Measurements from ENCODE around the gene HAX1.
"Not testable (repeated sequence)": the region's sequence is repeated elsewhere in the genome, so short reads cannot be mapped to it uniquely, and the experiment has no call there.

Gene HAX1

DNA sequence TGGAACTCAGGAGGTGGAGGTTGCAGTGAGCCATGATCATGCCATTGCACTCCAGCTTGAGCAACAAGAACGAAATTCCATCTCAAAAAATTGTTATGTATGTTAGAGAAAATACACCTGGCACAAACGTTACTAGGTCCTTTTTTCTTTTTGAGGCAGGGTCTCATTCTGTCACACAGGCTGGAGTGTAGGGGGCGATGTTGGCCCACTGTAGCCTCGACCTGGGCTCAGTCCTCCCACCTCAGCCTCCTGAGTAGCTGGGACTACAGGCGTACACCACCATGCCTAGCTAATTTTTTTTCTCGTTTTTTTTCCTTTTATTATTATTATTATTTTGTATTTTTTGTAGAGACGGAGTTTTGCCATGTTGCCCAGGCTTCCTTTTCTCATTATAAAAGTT is 4.4 kb downstream of the HAX1 start:
- no peak for DNase-seq (ENCODE audit: extremely low read depth in 1 of 2, low read depth in 1 of 2)

DNA sequence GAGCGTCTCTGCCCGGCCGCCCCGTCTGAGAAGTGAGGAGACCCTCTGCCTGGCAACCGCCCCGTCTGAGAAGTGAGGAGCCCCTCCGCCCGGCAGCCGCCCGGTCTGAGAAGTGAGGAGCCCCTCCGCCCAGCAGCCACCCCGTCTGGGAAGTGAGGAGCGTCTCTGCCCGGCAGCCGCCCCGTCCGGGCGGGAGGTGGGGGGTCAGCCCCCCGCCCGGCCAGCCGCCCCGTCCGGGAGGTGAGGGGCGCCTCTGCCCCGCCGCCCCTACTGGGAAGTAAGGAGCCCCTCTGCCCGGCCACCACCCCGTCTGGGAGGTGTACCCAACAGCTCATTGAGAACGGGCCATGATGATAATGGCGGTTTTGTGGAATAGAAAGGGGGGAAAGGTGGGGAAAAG is 15.2 kb downstream of the HAX1 start:
- not testable (repeated sequence) for DNase-seq (ENCODE audit: extremely low read depth in 1 of 2, low read depth in 1 of 2)

DNA sequence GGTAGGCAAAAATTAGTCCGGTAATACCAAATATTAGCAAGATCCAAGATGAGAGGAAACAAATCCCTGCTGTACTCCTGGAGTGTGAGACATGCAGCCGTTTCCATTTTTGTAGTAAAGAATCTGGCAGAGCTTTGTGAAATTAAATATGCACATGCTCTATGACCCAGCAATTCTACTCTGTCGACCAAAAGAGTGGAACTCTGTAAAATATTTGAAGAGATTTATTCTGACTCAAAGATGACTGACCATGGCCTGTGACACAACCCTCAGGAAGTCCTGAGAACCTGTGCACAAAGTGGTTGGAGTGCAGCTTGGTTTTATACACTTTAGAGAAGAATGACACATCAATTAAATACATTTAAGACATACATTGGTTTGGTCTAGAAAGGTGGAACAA is 16.2 kb downstream of the HAX1 start:
- no peak for DNase-seq (ENCODE audit: extremely low read depth in 1 of 2, low read depth in 1 of 2)

DNA sequence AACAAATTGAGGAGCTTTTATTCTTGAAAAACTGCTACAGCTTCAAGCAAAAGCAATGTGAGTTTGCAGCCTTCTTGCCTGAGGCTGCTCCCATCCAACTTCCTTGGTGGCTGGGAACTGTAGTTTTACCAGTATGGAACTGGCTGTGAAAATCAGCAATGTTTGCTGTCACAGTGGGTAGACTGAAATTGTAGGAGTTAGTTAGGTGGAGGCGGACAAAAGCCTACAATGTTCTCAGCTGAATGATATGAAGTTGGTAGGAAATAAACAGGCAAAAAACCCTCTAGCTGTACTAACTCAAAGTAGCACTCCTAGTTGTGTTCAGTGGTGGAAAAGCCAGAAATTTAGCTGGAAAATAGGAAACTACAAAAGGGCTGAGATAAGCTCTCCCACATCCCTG is 18.5 kb downstream of the HAX1 start:
- DNase-seq (ENCODE audit: extremely low read depth in 1 of 2, low read depth in 1 of 2) = no peak

DNA sequence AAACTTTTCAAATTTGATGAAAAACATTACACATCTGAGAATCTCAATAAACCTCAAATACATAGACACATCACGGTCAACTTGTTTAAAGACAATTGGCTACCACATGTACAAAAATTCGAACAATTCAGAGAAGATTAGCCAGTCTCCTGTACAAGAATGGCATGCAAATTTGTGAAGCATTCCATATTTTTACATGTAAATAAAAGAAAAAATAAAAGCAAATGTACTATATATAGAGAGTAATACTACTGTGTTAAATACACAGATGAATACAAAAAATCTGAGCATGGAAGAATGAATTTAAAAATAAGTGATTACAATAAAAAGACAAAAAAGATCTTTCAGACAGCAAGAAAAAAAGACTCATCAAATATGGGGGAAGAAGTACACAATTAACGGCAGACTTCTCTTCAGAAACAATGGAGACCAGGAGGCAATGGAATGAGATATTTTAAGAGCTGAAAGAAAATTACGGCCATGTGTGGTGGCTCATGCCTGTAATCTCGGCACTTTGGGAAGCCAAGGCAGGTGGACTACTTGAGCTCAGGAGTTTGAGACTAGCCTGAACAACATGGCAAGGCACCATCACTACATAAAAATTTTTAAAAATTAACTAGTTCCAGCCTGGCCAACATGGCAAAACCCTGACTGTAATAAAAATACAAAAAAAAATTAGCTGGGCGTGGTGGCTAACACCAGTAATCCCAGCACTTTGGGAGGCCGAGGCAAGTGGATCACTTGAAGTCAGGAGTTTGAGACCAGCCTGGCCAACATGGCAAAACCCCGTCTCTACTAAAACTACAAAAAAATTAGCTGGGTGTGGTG is 23.2 kb downstream of the HAX1 start:
- DNase-seq (ENCODE audit: extremely low read depth in 1 of 2, low read depth in 1 of 2) = no peak

DNA sequence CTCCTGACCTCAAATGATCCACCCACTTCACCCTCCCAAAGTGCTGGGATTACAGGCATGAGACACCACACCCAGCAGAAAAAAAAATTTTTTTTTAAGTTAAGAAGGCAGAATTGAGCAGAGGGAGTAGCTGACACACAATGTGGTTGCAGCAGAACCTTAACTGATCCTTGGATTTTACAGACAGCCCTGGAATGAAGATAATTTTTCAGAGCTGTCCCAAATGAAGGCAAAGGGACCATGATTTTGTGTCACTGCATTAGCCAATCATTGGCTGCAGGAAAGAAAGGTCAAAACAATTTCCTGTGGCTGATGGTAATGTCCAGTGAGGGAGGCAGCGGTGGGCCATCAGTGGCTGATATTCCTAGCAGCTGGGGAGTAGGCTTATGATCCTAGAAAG is 29.2 kb downstream of the HAX1 start:
- DNase-seq (ENCODE audit: extremely low read depth in 1 of 2, low read depth in 1 of 2) = no peak

DNA sequence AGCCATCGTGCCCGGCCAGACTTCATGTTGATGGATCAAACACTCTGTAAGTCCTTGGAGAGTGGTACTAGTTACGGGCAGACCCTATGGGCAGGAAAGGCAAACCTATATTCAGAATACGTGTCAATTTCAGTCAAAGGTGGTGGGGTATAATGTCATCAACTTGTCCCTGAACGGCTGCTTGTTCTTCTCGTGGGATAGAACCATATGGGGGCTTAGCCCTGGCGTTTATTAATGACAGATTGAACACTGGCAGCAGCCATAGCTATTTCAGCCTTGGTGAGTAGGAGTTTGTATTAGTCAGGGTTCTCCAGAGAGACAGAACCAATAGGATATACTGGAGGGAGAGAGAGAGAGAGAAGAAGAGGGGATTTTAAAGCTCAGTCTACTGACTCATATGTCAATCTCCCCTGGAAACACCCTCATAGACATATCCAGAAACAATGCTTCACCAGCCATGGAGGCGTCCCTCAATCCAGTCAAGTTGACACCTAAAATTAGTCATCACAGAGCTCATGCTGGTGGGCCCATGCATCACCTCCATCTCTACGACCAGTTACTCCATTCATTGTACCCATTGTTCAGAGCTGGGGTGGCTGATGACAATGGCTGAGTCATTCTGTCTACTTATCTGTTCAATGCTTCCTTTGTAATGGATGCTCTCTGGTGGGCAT is 32.4 kb downstream of the HAX1 start:
- peak in 1 of 2 donors; percentile 73 for DNase-seq (ENCODE audit: extremely low read depth in 1 of 2, low read depth in 1 of 2)

DNA sequence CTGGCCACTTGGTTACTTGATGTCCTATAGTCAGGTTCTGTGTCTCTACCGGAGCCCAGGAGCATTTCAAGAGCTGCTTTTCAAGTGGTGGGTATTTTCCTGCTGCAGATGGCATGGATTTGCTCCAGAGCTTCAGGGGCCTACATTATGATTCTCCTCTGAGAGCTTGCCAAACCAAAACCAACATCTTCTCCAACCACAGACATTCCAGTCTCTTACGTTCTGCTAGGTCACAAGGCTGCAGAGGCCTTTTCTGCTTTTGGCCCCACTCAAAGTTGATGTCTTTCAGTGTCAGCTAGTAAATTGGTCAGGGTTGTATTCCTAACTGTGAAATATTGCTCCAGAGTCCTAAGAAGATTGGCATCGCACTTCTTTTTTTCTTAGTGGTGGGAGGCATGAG is 33.7 kb downstream of the HAX1 start:
- DNase-seq (ENCODE audit: extremely low read depth in 1 of 2, low read depth in 1 of 2) = no peak

DNA sequence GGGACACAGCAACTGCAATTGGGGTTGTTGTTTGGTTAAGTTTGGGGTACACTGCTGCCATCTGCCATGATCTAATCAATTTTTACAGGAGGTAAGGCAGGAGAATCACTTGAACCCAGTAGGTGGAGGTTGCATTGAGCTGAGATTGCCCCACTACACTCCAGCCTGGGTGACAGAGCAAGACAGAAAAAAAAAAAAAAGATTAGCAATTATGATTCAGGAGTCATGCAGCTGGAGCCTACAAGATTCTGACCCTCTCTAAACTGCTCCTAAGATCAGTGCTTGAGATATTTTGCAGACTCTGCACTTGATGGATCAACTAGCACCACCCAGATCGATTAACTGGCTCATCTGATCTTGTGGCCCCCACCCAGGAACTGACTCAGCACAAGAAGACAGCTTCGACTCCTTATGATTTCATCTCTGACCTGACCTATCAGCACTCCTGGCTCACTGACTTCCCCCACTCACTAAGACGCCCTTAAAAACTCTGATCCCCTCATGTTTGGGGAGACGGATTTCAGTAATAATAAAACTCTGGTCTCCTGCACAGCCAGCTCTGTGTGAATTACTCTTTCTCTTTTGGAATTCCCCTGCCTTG is 35.3 kb downstream of the HAX1 start:
- DNase-seq (ENCODE audit: extremely low read depth in 1 of 2, low read depth in 1 of 2) = not testable (repeated sequence)

DNA sequence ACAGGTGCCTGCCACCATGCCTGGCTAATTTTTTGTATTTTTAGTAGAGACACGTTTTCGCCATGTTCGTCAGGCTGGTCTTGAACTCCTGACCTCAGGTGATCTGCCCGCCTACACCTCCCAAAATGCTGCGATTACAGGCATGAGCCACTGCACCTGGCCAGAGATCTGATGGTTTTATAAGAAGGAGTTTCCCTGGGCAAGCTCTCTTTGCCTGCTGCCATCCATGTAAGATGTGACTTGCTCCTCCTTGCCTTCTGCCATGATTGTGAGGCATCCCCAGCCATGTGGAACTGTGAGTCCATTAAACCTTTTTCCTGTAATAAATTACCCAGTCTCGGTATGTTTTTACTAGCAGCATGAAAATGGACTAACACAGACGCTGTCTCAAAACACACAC is 36.7 kb downstream of the HAX1 start:
- not testable (repeated sequence) for DNase-seq (ENCODE audit: extremely low read depth in 1 of 2, low read depth in 1 of 2)

DNA sequence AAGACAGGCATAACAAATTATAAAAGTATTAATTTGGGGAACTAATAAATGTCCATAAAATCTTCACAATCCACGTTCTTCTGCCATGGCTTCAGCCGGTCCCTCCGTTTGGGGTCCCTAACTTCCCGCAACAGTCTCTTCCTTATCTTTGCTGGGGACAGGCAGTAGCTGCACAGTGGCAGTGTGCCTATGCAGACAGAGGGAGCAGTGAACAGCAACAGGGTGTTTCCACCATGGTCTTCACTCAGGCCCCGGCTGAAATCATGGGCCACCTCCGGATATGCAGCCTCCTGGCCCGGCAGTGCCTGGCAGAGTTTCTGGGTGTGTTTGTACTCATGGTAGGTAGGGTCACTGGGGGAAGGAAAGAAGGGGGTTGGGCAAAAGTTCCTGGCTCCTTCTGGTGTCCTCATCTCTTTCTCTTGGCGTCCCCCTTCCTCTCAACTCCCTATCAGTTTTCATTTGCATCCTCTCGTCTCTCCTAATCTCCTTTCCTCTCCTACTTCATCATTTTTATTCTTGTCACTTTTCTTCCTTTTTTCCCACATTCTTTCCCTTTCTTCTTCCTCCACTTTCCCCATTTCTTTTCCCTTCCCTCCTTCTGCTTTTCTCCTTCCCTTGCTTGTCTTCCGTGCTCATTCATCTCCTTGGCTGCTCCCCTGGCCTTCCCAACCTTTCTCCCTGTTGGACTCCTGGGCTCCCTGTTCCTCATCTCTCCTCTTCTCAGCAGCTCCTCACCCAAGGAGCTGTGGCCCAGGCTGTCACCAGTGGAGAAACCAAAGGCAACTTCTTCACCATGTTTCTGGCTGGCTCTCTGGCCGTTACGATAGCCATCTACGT is 40.0 kb downstream of the HAX1 start:
- DNase-seq (ENCODE audit: extremely low read depth in 1 of 2, low read depth in 1 of 2) = not testable (repeated sequence)

DNA sequence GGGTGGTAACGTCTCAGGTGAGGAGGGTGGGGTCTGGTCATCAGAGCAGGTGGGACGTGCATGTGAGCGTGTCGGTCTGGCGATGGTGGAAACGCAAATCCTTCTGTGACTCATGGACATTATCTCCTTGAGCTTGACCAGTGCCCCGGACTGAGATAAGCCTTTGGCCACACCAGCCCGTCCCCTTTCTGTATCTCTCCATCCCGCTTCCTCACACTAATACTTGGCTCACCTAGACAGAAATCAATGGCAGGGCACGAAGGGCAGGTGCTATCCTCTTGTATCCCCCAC is 40.6 kb downstream of the HAX1 start:
- DNase-seq (ENCODE audit: extremely low read depth in 1 of 2, low read depth in 1 of 2) = no peak

DNA sequence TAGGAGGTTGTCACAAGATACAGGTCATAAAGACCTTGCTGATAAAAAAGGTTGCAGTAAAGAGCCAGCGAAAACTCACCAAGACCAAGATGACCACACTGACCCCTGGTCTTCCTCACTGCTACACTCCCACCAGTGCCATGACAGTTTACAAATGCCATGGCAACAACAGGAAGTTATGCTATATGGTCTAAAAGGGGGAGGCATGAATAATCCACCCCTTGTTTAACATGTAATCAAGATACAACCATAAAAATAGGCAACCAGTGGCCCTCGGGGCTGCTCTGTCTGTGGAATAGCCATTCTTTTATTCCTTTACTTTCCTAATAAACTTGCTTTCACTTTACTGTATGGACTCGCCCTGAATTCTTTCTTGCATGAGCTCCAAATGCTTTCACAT is 41.8 kb downstream of the HAX1 start:
- not testable (repeated sequence) for DNase-seq (ENCODE audit: extremely low read depth in 1 of 2, low read depth in 1 of 2)

DNA sequence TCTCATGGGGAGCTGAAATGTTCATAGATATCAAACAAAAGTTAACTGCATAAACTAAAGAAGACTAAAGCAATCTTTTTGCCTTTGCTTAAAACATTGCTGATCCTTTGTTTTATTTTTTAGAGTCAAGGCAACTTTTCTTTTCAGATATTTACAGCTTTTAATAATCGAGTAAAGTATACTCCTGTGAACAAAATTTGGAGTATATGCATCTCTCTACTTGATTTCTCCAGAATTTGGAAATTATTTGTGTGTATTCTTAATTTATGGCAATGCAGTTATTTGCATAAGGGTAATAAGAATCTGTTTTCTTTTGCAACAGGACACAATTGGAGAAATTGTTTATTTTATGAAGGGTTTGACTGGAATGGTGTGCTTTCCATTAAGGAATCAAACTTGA is 44.3 kb downstream of the HAX1 start:
- DNase-seq (ENCODE audit: extremely low read depth in 1 of 2, low read depth in 1 of 2) = no peak

DNA sequence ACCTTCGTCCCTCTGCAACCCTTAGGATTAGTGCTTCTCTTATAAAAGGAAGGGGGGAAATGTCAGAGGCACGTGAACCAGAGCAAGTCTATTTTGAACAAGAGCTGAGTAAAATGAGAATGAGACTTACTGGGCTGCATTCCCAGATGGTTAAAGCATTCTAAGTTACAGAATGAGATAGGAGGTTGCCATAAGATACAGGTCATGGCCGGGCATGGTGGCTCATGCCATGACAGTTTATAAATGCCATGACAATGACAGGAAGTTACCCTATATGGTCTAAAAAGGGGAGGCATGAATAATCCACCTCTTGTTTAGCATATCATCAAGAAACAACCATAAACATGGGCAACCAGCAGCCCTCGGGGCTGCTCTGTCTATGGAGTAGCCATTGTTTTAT is 46.0 kb downstream of the HAX1 start:
- DNase-seq (ENCODE audit: extremely low read depth in 1 of 2, low read depth in 1 of 2) = no peak

DNA sequence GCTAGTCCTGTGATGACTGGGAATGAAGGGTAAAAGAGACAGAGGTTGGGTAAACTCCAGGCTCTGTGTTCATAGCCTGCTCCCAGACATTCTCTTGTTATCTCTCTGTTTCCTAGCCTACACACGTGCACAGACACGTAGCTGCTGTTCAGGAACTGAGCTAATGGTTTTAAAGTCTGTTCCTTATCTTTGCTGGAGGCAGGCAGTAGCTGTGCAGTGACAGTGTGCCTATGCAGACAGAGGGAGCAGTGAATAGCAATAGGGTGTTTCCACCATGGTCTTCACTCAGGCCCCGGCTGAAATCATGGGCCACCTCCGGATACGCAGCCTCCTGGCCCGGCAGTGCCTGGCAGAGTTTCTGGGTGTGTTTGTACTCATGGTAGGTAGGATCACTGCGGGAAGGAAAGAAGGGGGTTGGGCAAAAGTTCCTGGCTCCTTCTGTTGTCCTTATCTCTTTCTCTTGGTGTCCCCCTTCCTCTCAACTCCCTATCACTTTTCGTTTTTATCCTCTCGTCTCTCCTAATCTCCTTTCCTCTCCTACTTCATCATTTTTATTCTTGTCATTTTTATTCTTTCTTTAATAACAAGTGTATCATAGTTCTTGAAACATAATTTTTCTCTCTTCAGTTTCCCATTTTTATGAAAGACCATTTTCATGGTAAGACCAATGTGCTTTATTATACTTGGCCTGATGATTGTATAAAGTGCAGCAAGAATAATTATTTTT is 48.6 kb downstream of the HAX1 start, which contains the start of gene AQP10:
TSS of gene AQP10 (plus strand) at position 212 of the 727 bp plus-strand sequence. CDS start at position 275, 63 bp downstream.
- DNase-seq (ENCODE audit: extremely low read depth in 1 of 2, low read depth in 1 of 2) = no peak

DNA sequence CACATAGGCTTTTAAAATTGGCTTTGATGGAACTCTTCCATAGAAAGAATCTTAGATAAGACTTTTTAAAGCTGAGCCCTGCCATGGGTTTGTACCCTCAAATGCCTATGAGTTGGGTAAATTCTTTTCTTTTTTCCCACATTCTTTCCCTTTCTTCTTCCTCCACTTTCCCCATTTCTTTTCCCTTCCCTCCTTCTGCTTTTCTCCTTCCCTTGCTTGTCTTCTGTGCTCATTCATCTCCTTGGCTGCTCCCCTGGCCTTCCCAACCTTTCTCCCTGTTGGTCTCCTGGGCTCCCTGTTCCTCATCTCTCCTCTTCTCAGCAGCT is 49.1 kb downstream of the HAX1 start:
- DNase-seq (ENCODE audit: extremely low read depth in 1 of 2, low read depth in 1 of 2) = not testable (repeated sequence)

DNA sequence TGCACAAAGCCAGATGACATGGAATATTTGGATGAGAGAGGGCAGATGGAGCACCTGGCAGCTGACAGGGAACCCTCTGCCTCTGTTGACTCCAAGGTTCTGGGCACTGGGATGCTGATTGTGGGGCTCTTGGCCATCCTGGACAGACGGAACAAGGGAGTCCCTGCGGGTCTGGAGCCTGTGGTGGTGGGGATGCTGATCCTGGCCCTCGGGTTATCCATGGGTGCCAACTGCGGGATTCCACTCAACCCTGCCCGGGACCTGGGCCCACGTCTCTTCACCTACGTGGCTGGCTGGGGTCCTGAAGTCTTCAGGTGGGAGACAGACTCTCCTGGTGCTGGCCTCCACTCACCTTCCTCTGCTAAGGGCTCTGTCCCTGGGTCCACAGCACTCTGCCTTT is 51.1 kb downstream of the HAX1 start:
- no peak for DNase-seq (ENCODE audit: extremely low read depth in 1 of 2, low read depth in 1 of 2)

DNA sequence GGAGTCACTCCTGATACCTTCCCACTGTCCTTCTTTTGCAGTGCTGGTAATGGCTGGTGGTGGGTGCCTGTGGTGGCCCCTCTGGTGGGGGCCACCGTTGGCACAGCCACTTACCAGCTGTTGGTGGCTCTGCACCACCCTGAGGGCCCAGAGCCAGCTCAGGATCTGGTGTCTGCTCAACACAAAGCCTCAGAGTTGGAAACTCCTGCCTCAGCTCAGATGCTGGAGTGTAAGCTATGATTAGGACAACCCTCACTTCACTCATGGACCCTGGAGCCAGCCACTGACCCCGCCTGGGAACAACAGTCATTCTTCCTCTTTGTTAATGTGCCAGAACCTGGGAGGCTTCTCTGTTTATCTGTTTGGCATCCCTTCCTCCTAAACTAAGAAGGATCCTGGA is 51.8 kb downstream of the HAX1 start:
- no peak for DNase-seq (ENCODE audit: extremely low read depth in 1 of 2, low read depth in 1 of 2)

DNA sequence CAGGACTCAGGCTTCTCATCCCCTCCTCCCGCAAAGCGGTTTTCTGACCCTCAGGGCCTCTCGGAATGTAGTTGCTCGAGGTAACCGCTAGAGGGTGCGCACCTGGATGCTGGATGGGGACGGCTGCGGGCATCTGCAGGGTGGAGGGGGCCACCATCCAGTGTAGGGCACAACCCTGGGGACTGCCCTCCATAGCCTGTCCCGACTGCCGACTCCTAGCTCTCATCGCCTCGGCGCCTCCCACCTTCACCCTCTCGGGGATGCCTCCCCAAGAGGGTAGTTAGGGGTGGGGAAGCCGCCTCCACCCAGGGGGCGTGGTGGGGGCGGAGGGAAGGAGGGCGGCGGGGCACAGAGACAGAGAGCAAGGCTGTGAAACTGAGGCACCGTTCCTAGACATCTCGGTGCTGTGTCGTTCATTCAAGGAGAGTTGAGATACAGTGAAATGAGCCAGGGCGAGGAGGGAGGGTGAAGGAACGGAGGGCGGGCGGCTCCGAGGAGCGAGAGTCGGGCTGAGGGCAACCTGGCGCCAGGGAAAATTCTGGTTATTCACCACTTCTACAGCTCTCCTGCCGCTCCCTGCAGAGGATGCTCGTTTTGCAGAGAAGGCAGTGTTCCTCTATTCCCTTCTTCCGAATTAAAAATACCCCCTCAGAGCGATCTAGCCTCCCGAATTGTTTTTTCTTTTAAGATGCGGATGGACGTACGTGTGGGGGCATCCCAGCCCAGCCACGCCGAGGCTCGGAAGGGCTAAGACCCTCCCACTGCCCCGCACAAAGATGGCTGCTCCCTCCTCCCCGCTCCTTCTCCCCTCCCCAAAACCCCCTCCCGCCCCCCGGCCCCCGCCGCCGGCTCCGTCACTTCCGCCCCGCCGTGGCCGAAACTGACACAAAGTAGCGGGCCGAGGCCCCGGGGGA is 52.5 kb downstream of the HAX1 start, which contains the start of gene ATP8B2:
TSS of gene ATP8B2 (plus strand) at position 857 of the 914 bp plus-strand sequence. CDS start 2,617 bp downstream, outside the sequence.
- DNase-seq (ENCODE audit: extremely low read depth in 1 of 2, low read depth in 1 of 2) = peak; percentile 61 to 72
